Measurements from ENCODE around the gene LAMB3. TPM values are rescaled to one million over a fixed set of nuclear protein-coding genes. Genes with fewer than 3 reads are reported as not detected.

The LAMB3 gene
- total RNA-seq, 1 experiment from 2014 or later: 0.85 TPM

- TF ChIP-seq AR (CRISPR knock-in tag; IDR thresholded peaks at IDR 0.05) (no peak), TCF7 (CRISPR knock-in tag; IDR thresholded peaks at IDR 0.05; ENCODE audit: low read depth) (no peak), PRDM15 (CRISPR knock-in tag; IDR thresholded peaks at IDR 0.05) (no peak), NR1H2 (CRISPR knock-in tag; IDR thresholded peaks at IDR 0.05) (no peak), ELF4 (CRISPR knock-in tag; IDR thresholded peaks at IDR 0.05; ENCODE audit: low read depth) (no peak), E2F5 (CRISPR knock-in tag; IDR thresholded peaks at IDR 0.05) (no peak), SP1 (CRISPR knock-in tag; conservative IDR thresholded peaks at IDR 0.05) (no peak), ZNF416 (CRISPR knock-in tag; IDR thresholded peaks at IDR 0.05) (no peak), E2F1 (CRISPR knock-in tag; IDR thresholded peaks at IDR 0.05) (no peak), EMX1 (CRISPR knock-in tag; IDR thresholded peaks at IDR 0.05) (no peak), SMAD3 (CRISPR knock-in tag; IDR thresholded peaks at IDR 0.05; ENCODE audit: borderline replicate concordance) (no peak), ZNF423 (CRISPR knock-in tag; IDR thresholded peaks at IDR 0.05) (no peak), ATF2 (CRISPR knock-in tag; IDR thresholded peaks at IDR 0.05; ENCODE audit: borderline replicate concordance, low read depth) (no peak), ZNF121 (CRISPR knock-in tag; IDR thresholded peaks at IDR 0.05) (no peak)
Measured at GRCh38 chr1:209618291-209618690, 33.9 kb downstream of the LAMB3 start (continued).

- no peaks in the 10 kb centered on the region for H3K9me3 Mint-ChIP-seq
- CTCF ChIA-PET: interaction anchor here (0.9 to 1.8 kb wide), 2 partner anchors 10 to 15 kb away, joined by 3 to 16 read pairs; no protein-coding TSS in a partner anchor
- no peaks in the 10 kb centered on the region for H3K36me3 Mint-ChIP-seq
- POLR2A ChIA-PET: no interaction called here
- peak; percentile 89 for TF ChIP-seq PRDM15 (CRISPR knock-in tag; IDR thresholded peaks at IDR 0.05)
- no peak for TF ChIP-seq ZBTB43 (CRISPR knock-in tag; IDR thresholded peaks at IDR 0.05)
- H3K27me3 Mint-ChIP-seq (ENCODE audit: low read depth): no peaks in the 10 kb centered on the region
- H3K4me1 Mint-ChIP-seq: no peaks in the 10 kb centered on the region
- H3K4me3 Mint-ChIP-seq: no peak overlapping the region
- ATAC-seq (peak; percentile 53), DNase-seq (ENCODE audit: low spot score) (no peak)
- H3K27ac Mint-ChIP-seq: no peak overlapping the region
Measured at GRCh38 chr1:209617755-209618154, 34.5 kb downstream of the LAMB3 start.
